GM18520 (cell line): ENCODE results near the gene GLOD4.
"Not testable (repeated sequence)": the region's sequence is repeated elsewhere in the genome, so short reads cannot be mapped to it uniquely, and the experiment has no call there.

Experiments used
- ATAC-seq: cut with Tn5 transposase; IDR thresholded peaks from one replicate; pipeline ENCODE4 v1.9.1; 2021; ENCODE audit not compliant: unreplicated experiment

GLOD4 gene, protein sequence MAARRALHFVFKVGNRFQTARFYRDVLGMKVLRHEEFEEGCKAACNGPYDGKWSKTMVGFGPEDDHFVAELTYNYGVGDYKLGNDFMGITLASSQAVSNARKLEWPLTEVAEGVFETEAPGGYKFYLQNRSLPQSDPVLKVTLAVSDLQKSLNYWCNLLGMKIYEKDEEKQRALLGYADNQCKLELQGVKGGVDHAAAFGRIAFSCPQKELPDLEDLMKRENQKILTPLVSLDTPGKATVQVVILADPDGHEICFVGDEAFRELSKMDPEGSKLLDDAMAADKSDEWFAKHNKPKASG

DNA sequence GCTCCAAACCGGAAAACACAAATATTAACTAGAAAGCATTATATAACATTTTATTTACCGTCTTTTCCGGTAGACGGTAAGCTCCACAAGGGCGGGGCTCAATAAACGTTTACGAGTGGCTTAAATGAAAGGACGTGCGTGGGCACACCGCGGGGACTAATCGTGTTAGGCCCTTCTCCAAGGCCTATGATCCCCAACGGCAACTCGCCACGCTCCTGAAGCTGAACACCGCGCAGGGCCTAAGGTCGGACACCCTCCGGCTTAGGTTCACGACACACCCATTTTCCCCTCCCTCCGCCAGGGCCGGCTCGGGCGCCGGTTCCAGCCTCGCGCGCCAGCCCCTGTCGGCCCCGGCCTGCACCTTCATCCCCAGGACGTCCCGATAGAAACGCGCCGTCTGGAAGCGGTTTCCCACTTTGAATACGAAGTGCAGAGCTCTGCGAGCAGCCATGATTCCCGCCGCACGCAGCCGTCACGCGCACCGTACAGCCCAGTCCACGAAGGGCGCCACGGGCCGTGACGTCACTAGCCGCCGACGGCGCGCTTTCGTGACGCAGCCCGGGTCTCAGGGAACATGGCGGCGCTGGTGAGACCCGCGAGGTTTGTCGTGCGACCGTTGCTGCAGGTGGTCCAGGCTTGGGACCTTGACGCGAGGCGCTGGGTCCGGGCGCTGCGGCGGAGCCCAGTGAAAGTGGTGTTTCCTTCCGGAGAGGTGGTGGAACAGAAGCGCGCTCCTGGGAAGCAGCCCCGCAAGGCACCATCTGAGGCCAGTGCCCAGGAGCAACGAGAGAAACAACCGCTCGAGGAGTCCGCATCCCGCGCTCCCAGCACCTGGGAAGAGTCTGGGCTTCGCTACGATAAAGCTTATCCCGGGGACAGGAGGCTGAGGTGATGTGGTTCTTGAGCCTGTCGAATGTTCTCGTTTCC, at the start of gene GLOD4, which contains the start of gene MRM3:
Gene GLOD4, minus strand, starts transcription at position 476 of the 927 bp plus-strand sequence. Its CDS starts 25 bp downstream, at position 451.
Gene MRM3, plus strand, starts transcription at position 549 of the 927 bp plus-strand sequence. Its CDS starts 26 bp downstream, at position 575.
- peak; percentile 71 for ATAC-seq

DNA sequence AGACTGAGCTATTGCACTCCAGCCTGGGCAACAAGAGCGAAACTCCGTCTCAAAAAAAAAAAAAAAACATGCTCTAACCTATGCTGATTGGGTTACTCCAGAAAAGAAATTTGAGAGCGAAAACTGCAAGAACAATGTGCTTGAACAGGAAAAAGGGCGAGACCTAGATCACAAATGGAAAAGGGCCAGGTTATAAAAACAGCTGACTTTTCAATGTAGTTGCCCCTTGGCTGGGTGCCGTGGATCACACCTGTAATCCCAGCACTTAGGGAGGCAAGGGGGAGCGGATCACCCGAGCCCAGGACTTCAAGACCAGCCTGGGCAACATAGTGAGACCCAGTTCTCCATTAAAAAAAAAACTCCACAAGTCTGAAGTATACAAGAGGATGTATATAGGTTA, 48.9 kb upstream of the GLOD4 start:
- ATAC-seq = no peak

DNA sequence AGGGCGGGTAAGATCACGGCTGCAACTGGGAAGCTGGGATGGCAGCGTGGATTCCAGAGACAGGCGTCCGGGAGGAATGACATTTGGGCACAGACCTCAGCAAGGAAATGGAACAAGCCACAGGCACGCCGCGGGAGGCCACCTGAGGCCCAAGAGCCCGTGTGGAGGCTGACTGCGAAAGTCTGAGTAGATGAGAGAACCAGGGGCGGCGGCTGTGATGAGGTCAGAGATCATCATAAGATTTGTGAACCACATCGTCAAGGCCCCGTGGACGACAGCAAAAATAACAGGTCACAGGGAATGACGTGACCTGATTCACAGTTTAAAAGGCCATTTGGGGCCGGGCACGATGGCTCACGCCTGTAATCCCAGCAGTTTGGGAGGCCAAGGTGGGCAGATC, 48.3 kb upstream of the GLOD4 start:
- no peak for ATAC-seq

DNA sequence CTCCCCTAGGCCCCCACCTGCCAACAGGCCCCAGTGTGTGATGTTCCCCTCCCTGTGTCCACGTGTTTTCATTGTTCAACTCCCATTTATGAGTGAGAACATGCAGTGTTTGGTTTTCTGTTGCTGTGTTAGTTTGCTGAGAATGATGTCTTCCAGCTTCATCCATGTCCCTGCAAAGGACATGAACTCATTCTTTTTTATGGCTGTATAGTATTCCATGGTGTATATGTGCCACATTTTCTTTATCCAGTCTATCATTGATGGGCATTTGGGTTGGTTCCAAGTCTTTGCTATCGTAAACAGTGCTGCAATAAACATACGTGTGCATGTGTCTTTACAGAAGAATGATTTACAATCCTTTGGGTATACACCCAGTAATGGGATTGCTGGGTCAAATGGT, 47.5 kb upstream of the GLOD4 start:
- not testable (repeated sequence) for ATAC-seq

DNA sequence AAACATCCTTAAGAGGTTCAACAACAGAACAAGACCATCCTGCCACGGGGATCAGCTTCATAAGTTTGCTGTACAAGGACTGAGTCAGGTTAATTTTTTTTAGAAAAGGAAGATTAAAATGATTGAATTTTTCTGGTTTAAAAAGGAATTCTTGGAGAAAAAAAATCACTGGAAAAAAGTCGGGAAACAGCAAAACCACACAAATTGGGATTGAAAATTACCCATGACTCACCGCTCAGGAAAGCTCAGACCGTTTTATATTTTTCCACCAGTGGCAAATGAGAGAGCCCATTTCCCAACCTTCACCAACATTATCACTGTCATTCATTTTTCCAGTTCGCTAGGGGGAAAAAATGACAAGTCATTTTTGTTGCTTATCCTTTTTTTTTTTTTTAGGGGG, 46.7 kb upstream of the GLOD4 start:
- no peak for ATAC-seq

DNA sequence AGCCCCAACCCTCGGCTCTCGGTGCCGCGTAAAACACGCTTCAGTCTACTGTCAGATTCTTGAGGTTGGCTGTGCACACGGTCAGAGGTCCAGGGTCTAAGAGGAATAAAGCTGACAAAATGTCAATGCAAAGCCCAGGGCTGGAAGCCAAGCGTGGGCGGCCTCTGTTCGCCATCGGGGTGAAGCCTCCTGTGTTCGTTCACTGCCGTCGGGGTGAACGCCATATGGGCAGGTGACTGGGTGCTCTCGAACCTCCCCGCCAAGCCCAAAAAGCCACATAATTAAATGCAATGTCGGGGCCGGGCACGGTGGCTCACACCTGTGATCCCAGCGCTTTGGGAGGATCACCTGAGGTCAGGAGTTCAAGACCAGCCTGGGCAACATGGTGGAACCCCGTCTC, 44.7 kb upstream of the GLOD4 start:
- no peak for ATAC-seq

DNA sequence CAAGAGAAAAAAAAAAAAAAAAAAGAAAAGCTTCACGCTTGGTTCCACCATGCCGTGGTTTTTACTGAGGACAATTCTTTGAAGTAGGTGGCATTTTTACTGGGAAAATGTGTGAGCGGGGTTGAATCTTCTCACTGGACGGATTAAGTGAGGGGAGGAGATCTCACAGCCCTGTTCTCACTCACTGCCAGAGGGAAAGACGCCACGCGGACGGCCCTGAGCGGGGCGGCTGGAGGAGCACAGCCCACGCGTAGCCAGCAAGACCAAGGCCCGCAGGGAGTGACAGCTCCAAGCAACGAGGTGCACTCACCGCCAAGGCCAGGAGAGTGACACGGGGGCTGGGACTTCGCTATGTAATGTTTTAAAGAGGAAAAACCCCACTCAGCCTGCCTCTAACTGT, 43.1 kb upstream of the GLOD4 start:
- no peak for ATAC-seq

DNA sequence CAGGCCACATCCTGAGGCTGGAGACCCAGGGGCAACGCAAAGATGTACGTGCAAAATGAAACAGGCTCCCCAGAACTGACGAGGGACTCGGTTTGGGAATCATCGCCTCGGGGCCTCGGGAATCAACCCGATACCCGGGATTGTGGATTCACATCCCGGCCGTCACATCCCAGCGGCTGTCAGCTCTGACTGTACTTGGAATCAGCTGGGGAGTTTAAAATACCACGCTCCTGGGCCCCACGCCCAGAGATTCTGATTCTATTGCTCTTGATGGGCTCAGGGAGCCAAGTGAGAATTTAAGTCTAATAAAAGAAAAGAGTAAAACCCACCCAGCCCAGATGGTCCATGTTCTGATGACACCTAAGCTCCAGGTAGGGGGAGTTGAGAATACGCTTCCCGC, 42.3 kb upstream of the GLOD4 start:
- no peak for ATAC-seq

DNA sequence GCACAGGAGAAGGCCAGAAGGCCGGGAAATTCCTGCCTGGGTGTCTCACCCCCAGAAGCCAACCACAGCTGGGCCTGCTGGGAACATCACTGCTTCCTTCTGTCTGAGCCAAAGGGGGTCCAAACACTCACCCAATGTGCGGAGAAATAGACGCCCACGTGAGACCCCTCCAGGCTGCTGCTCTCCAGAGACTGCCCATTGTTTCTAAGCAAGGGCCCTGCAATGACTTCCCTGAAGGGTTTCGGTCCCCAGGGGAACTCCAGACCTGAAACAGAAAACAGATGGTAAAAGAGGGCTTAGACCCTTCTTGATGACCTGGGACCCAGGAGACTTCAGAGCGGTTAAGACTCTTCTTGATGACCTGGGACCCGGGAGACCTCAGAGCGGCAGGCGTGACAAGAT, 41.4 kb upstream of the GLOD4 start:
- ATAC-seq = no peak

DNA sequence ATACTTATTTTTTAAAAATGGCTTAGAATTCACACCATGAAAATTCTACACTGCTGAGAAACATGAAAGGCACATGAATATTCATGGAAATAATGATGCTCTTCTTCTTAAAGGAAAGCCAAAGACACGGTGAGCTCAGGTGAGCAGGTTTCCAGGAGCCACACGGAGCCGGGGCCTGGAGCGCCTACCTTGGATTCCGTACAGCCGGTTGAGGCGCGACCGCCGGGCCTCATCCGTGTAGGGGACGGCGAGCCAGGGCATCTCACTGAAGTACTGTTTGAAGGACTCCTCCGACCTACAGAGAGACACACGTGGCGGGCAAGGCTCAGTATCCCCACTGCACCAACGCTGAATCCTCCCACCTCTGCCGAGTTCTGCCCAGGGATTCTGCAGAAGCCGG, 37.2 kb upstream of the GLOD4 start:
- ATAC-seq = no peak

DNA sequence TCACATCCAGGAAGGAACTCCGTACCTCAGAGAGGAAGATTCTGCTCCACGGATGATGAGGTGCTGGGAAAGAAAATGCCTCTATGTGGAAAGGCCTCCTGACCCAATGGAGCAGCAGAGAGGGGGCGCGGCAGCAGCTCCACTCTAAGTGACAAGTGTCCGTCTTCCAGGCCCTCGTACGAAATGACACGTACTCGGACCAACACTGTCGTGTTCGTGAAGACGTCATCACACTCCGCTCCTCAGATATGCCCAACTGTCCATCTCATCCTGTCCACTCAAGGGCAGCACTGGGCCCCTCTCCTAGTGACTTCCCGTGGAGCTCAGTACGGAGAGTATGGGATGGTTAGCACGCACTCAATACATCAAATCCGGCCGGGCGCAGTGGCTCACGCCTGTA, 32.3 kb upstream of the GLOD4 start:
- ATAC-seq = no peak

DNA sequence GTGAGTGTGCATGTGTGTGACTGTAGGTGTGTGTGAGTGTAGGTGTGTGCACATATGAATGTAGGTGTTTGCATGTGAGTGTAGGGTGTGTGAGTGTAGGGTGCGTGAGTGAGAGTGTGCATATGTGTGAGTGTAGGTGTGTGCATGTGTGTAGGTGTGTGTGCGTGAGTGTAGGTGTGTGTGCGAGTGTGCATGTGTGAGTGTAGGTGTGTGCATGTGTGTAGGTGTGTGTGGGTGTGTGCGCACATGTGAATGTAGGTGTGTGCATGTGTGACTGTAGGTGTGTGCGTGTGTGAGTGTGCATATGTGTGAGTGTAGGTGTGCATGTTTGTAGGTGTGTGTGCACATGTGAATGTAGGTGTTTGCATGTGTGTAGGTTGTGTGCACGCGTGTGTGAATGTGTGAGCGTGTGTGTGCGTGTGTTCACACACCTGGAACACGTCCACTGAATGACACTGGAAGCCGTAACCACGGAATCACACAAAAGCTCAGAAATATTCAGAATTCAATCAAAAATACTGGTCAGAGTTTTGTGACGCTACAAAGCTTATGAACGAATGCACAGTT, 30.6 kb upstream of the GLOD4 start:
- no peak for ATAC-seq

DNA sequence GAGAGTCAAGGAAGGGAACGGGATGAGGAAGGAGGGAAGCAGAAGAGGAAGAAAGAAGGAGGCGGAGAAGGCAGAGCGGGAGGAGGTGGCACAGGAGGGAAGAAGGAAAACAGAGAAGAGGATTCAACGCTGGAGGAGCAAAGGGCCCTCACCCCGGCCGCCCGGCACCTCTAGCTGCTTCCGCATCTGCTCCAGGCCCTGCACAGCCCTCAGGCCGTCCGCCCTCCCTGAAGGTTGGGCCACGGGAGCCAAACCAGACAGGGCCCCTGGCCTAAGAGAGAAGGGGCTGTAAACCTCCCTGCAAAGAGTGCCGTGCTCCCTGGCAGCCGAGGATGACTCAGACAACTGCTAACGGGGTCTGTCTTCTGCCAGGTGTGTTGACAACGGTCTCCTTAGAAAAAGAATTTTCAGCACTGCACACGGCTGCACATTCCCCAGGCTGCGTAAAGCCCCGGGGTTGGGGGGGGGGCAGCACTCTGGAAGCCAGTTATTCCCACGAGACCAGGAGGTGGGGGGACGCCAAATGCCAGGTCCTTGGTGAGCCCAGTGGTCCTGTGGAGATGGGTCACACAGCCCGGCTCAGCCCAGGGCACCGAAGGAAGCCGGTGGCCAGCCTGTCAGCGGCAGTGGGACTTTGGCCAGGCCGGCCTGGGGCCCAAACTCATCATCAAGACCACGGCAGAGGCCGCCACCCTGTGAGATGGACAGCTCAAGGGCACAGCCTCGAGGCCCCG, 29.1 kb upstream of the GLOD4 start:
- no peak for ATAC-seq

DNA sequence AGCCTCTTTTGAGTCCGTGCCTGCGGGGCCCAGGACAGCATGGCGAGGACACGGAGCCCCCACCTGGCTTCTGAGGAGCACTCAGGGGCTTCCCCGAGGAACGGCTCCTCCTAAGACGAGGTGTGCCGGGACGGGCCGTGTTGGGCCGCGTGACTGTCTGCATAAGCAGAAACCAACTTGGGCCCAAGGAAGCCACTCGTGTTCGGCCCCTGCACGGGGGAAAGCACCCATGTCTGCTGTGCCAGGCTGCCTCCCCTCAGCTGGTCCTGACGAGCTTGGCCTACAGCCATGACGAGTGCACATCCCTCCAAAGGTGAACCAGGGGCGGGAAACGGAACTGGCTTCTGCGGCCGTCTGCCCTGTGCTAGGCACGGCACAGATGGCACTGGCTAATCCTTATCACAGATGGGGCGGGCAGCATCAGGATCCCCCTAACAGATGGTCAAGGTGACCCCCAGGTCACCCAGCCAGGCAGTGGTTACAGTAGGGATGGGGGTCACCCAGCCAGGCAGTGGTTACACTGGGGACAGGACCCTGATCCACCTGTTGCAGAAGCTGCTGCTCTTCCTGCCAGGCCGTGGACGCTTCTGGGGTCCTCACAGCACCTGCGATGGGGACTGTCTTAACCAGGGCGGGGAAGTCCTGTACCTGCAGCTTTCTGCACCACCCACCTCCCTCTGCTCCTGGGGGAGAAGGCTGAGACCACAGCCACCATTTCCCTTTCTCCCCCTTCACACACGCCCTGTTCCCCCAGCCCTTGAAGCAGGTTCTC, 25.6 kb upstream of the GLOD4 start:
- no peak for ATAC-seq

DNA sequence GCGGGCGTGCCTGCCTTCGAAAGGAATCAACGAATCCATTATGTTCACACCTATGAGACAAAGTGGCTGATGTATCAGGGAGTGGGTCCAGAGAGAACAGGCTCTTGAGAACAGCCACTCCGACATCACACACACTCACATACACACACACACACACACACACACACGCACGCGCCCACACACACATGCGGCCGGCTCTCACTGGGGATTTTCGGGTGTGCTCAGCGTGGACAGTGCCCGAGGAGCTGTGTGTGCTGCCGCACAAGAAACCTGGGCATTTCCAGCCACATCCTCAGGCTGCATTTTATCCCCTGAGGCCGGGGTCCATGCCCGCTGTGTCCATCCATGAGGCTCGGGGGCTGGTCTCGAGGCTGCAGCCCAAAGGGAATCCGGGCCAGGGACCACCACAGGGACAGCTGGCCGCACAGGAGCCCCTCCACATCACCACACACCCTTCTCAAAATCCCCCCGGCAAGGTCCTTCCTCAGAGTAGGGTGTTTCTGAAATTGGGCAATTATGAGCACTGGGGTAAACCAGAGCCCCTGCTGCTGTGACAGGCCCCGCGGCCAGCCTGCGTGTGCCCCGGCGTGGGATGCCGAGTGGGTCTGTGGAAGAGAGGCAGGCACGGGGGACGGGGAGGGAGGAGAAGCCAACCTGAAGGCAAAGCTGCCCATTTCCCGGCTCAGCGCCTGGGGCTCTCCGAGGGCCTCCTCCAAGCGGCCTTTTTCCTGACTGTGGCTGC, 24.9 kb upstream of the GLOD4 start:
- ATAC-seq = no peak

DNA sequence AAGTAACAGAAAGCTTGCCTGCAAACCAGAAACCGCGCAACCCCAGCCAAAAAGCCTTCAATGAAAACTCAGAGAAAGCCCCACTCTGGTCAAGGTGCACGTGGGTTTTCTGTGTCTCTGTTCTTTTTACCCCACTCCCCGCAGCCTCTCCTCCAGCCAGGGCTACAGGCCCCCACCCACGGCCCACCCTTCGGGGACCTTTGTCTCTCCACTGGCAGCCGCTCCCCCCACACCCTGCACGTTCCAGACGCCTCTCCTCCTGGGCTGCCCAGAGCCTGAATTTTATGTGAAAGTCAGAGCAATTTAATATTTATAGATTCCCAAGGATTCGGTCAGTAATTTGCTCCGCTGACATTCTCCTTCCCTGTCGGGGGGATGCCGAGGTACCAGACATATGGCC, 24.3 kb upstream of the GLOD4 start:
- no peak for ATAC-seq

DNA sequence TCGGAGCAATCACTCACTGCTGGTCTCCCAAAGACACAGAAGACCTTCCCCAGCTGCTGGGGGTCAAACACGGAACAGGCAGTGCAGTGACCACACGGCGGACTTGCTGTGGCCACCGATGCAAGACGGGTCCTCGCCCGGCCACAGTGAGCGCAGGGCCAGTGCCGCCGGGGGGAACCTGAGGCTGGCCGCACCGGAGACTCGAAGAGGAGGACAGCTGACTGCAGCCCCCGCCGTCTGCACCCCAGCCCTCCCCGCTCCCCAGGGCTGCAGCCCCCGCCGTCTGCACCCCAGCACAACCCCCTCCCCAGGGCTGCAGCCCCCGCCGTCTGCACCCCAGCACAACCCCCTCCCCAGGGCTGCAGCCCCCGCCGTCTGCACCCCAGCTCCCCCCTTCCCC, 23.8 kb upstream of the GLOD4 start:
- ATAC-seq = not testable (repeated sequence)

DNA sequence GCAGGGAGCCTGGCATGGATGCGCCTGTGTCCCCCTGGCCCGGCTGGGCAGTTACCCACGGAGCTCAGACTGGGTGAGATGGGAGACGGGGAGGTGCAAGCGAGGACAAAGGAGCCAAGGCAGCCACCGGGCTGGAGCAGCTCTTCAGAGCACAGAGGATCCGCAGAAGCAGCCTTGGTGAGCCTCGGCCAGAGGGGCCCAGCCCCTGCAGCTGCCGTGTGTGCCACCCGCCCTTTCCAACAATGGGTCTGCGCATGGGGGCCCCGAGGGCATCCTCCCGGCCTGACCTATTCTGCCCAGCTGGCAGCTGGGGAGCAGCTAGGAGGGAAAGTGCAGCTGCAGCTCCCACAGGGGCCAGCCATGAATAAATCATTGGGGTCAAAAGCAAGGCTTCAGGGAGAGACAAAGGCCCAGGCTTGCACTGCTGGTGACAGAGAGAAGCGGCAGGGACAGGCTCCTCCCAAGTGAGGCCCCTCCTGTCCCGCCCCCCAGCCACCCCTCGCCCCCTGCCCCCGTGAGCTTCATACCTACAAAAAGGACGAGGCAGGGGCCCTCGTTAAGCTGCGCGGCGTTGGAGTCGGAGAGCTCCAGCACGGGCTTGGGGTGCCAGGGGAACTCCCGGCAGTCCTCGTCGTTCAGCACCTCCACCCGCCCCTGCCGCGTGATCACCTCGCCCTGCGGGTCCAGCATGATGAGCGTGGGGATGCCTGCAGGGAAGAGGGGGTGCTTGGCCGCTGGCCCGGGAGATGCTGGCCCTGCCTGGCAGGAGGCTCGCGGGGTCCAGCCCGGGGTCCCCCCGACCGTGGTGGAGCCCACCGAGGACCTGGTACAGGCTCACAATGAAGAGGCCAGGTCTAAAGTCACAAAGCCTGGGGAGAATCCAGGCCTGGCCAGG, 22.7 kb upstream of the GLOD4 start:
- ATAC-seq = no peak
